ENCODE data around the gene B4GALNT2.

GRCh38 chr17:49085565-49086315 is 46.8 kb upstream of the B4GALNT2 start:
- no peak for TF ChIP-seq POLR2A (IDR thresholded peaks at IDR 0.05)
- no peak for TF ChIP-seq CTCF (IDR thresholded peaks at IDR 0.05)
